Hematopoietic multipotent progenitor cell treated with erythropoietin and hydrocortisone succinate and interleukin-3 and kit ligand, for 6 days (in vitro differentiated cells): ENCODE measurements around the gene VEGFC.

Source experiments
- DNase-seq: peaks from one replicate; pipeline ENCODE4 v3.0.0-alpha.2; 2015

The VEGFC gene

GRCh38 chr4:176795441-176795840 lies 2.7 kb upstream of the VEGFC start:
- no peak for DNase-seq

GRCh38 chr4:176794651-176795050 lies 1.9 kb upstream of the VEGFC start:
- DNase-seq = no peak

GRCh38 chr4:176794151-176794550 lies 1.4 kb upstream of the VEGFC start:
- no peak for DNase-seq

GRCh38 chr4:176793060-176793605 lies 411 bp upstream of the VEGFC start:
- no peak for DNase-seq

- DNase-seq = peak; percentile 6
Observed at GRCh38 chr4:176791591-176792325, 964 bp downstream of the VEGFC start.

GRCh38 chr4:176790398-176790797 lies 2.3 kb downstream of the VEGFC start:
- no peak for DNase-seq

- DNase-seq = peak; percentile 72
Observed at GRCh38 chr4:176789955-176790354, 2.8 kb downstream of the VEGFC start.

- DNase-seq = no peak
Observed at GRCh38 chr4:176788971-176789370, 3.8 kb downstream of the VEGFC start.

- no peak for DNase-seq
Observed at GRCh38 chr4:176788248-176788647, 4.5 kb downstream of the VEGFC start.

- DNase-seq = no peak
Observed at GRCh38 chr4:176784816-176785215, 7.9 kb downstream of the VEGFC start.

- DNase-seq = no peak
Observed at GRCh38 chr4:176782794-176783193, 9.9 kb downstream of the VEGFC start.

GRCh38 chr4:176782191-176782590 lies 10.5 kb downstream of the VEGFC start:
- DNase-seq = no peak

GRCh38 chr4:176781739-176782100 lies 11.0 kb downstream of the VEGFC start:
- no peak for DNase-seq

- DNase-seq = no peak
Observed at GRCh38 chr4:176780995-176781738, 11.6 kb downstream of the VEGFC start.

GRCh38 chr4:176779421-176779820 lies 13.3 kb downstream of the VEGFC start:
- DNase-seq = no peak

- no peak for DNase-seq
Observed at GRCh38 chr4:176778491-176778890, 14.2 kb downstream of the VEGFC start.

- no peak for DNase-seq
Observed at GRCh38 chr4:176778063-176778462, 14.7 kb downstream of the VEGFC start.

GRCh38 chr4:176775338-176775737 lies 17.4 kb downstream of the VEGFC start:
- no peak for DNase-seq

GRCh38 chr4:176774852-176775251 lies 17.9 kb downstream of the VEGFC start:
- no peak for DNase-seq

- no peak for DNase-seq
Observed at GRCh38 chr4:176769514-176769913, 23.2 kb downstream of the VEGFC start.

GRCh38 chr4:176767183-176767582 lies 25.5 kb downstream of the VEGFC start:
- DNase-seq = no peak

GRCh38 chr4:176762661-176763308 lies 29.9 kb downstream of the VEGFC start:
- no peak for DNase-seq

GRCh38 chr4:176761872-176762271 lies 30.9 kb downstream of the VEGFC start:
- DNase-seq = no peak

- DNase-seq = no peak
Observed at GRCh38 chr4:176760471-176760870, 32.3 kb downstream of the VEGFC start.
